HG02885 (cell line): Measurements from ENCODE around the gene ROPN1B.
"Not testable (repeated sequence)": the region's sequence is repeated elsewhere in the genome, so short reads cannot be mapped to it uniquely, and the experiment has no call there.

Experiments used
- ATAC-seq: cut with Tn5 transposase; IDR thresholded peaks from one replicate; pipeline ENCODE4 v1.9.1; 2021; ENCODE audit warnings: mild to moderate bottlenecking; ENCODE audit not compliant: unreplicated experiment, poor library complexity

The ROPN1B gene

GRCh38 chr3:125968701-125969592 lies at the start of gene ROPN1B:
Gene ROPN1B, plus strand, starts transcription at chr3:125969178. Its CDS starts 2,877 bp downstream, at chr3:125972055.
- ATAC-seq = not testable (repeated sequence)

DNA sequence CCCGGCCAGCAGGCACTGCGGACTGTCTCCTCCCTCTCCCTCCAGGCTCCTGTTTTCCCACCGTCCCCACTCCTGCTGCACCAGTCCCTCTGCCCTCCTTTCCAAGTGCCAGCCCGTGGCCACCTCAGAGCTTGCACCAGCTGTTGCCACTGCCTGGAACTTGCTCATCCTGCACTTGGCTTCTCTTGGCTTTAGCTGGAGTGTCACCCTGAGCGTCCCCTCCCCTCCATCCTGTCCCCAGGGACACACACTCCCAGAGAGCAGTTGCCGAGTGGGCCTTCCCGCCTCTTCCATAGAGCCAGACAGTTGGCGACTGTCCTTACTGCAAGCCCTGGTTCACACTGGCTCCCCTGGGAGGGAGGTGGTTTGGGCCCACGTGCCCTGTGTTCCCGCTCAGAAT lies 48.8 kb upstream of the ROPN1B start:
- ATAC-seq = not testable (repeated sequence)

- ATAC-seq = not testable (repeated sequence)
Observed at GRCh38 chr3:125920751-125921279, 48.2 kb upstream of the ROPN1B start.

GRCh38 chr3:125921712-125922111 lies 47.3 kb upstream of the ROPN1B start:
- not testable (repeated sequence) for ATAC-seq

GRCh38 chr3:125923324-125924115 lies 45.5 kb upstream of the ROPN1B start:
- ATAC-seq = not testable (repeated sequence)

GRCh38 chr3:125924276-125924675 lies 44.7 kb upstream of the ROPN1B start:
- ATAC-seq = not testable (repeated sequence)

GRCh38 chr3:125925727-125926126 lies 43.3 kb upstream of the ROPN1B start:
- not testable (repeated sequence) for ATAC-seq

- ATAC-seq = not testable (repeated sequence)
Observed at GRCh38 chr3:125928771-125929545, 40.0 kb upstream of the ROPN1B start.

DNA sequence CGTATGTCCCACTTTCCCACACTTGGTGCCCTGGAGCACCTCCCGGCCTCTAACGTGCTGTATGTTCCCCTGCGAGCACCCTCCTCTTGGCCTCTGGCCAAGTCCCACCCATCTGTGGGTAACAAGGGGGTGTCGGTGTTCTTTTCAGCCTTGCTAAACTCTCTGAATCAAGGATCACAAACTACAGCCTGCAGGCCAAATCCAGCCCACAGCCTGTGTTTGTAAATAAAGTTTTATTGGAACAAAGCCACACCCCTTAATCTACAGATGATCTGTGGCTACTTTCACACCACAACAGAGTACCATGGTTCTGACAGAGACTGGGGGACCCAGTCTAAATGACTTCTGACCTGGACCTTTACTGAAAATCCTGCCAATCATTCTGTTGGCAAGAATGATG lies 39.2 kb upstream of the ROPN1B start:
- ATAC-seq = not testable (repeated sequence)

DNA sequence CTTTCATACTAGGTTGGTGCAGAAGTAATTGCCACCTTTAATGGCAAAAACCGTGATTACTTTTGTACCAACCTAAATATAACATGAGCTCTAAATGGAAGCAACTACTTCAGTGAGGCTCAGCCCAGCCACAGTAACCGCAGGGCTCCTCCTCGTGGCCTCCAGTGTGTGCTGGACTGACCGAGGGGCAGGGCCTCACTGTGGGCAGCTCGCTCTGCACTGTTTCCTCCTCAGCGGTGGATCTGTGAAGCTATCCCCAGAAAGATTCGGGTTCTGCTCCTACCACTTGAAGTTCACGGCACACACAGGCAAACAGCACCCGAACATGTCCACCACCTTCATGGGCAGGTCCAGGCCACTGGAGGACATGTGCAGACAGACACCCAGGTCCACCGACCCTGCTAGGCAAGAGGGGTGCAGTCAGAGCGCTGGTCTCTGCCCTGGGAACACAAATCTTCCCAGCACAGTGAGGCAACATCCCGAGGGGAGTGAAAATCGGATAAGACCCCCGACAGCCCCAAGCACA lies 37.6 kb upstream of the ROPN1B start:
- not testable (repeated sequence) for ATAC-seq

DNA sequence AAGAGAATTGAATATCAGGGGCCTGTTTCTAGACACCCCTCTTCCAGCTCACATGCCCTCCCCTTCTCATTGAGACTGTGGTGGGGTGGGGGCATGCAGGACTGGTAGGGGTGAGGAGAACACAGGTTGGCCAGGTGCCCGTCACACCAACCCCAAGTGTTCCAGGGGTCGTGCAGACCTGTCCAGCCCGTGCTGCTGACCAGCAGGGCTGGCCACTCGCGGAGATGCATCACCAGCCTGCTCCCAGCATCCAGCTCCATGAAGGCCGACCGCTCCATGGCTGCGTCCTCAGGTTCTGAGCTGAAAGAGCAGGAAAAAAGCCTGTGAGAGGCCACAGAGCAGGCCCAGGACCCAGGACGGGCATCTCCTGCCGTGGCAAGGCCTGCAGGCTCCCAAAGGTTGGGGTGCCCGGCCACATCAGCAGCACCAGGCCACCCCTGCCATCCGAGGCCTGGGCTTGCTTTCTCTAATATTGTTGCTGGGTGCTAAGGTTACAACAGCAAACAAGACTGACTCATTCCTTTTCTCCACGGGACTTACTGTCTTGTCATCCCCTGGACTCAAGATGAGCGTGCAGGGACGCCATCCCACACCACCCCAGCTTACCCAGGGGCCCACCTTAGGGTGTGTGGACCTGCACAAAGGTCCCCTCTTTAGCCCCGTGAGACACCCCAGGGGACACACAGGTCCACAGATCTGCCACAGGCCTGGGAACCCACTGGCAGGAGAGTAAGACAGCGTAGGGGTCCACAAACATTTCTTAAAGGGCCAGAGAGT lies 35.4 kb upstream of the ROPN1B start:
- not testable (repeated sequence) for ATAC-seq

GRCh38 chr3:125935252-125935874 lies 33.6 kb upstream of the ROPN1B start:
- not testable (repeated sequence) for ATAC-seq

- ATAC-seq = not testable (repeated sequence)
Observed at GRCh38 chr3:125936210-125936815, 32.7 kb upstream of the ROPN1B start.

DNA sequence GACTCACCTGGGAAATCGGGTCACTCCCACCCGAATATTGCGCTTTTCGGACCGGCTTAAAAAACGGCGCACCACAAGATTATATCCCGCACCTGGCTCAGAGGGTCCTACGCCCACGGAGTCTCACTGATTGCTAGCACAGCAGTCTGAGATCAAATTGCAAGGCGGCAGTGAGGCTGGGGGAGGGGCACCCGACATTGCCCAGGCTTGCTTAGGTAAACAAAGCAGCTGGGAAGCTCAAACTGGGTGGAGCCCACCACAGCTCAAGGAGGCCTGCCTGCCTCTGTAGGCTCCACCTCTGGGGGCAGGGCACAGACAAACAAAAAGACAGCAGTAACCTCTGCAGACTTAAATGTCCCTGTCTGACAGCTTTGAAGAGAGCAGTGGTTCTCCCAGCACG lies 32.1 kb upstream of the ROPN1B start:
- ATAC-seq = not testable (repeated sequence)

DNA sequence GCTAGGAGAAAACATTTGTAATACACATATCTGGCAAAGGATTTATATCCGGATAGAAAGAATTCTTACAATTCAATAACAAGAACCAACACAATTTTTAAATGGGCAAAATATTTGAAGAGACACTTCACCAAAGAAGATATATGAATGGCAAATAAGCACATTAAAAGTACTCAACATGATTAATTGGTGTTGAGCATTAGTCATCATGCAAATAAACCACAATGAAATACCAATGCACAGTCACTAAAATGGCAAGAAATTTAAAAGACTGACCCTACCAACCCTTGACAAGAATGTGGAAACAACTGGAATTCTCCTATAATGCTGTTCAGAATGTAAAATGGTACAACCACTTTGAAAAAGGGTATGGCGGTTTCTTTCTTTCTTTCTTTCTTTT lies 21.2 kb upstream of the ROPN1B start:
- ATAC-seq = not testable (repeated sequence)

DNA sequence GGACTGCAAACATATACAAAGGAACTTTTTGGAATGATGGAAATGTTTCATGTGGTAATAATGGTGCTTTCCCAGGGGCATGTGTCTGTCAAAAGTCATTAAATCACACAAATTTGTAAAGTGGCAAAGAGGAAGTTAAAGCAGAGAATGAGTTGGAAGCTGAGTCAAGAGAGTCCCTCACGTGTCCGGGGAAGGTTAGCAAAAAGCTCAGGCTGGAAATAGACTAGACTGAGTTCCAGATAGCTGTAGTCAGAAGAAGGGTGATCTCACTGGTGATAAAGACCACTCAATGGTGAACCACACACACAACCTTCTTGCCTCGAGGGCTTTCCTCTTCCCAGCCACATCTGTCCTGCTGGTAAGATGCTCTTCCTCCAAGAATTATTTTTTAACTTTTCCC lies 20.1 kb upstream of the ROPN1B start:
- not testable (repeated sequence) for ATAC-seq

GRCh38 chr3:125951176-125951575 lies 17.8 kb upstream of the ROPN1B start:
- not testable (repeated sequence) for ATAC-seq

DNA sequence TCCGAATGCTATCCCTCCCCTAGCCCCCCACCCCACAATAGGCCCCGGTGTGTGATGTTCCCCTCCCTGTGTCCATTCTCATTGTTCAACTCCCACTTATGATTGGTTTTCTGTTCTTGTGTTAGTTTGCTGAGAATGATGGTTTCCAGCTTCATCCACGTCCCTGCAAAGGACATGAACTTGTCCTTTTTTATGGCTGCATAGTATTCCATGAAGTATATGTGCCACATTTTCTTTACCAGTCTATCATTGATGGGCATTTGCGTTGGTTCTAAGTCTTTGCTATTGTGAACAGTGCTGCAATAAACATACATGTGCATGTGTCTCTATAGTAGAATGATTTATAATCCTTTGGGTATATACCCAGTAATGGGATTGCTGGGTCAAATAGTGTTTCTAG lies 12.0 kb upstream of the ROPN1B start:
- not testable (repeated sequence) for ATAC-seq
